HTERT RPE-1 (cell line): ENCODE measurements around the gene PTPN13.
"Not testable (repeated sequence)": the region's sequence is repeated elsewhere in the genome, so short reads cannot be mapped to it uniquely, and the experiment has no call there.

Experiments used
- in situ Hi-C: fragments of 300-500 bp; cut with MboI; formaldehyde crosslinking; loops from 4 replicates; pipeline ENCODE4 v1.14.3; 2020; ENCODE audit warnings: low sequenced_read_pairs

Gene PTPN13

GRCh38 chr4:86631166-86631565 lies 37.1 kb downstream of the PTPN13 start:
- in situ Hi-C loops, result no loop called here

DNA sequence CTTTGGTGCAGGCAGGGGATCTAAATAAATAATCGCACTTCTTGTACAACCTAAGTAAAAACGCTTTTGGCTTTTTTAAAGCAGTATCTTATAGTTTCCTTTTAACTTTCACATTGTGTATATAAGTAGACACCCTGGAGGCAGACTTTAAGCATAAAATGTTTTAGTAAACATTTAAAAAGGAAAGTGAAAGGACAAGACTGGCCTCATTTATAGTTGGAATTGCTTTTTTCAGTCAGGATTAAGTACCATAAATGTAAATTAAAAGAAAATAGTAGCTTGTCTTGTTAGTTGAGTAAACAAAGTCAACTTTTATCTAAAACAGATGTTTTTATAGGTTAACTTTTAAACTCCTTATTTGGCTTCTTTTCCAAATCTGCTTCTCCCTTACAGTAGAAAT lies 39.7 kb downstream of the PTPN13 start:
- in situ Hi-C loops, result no loop called here

GRCh38 chr4:86640469-86640868 lies 46.4 kb downstream of the PTPN13 start:
- in situ Hi-C loops, result no loop called here

GRCh38 chr4:86641516-86642090 lies 47.5 kb downstream of the PTPN13 start:
- in situ Hi-C loops, result no loop called here

GRCh38 chr4:86644892-86645291 lies 50.8 kb downstream of the PTPN13 start:
- in situ Hi-C loops, result no loop called here

DNA sequence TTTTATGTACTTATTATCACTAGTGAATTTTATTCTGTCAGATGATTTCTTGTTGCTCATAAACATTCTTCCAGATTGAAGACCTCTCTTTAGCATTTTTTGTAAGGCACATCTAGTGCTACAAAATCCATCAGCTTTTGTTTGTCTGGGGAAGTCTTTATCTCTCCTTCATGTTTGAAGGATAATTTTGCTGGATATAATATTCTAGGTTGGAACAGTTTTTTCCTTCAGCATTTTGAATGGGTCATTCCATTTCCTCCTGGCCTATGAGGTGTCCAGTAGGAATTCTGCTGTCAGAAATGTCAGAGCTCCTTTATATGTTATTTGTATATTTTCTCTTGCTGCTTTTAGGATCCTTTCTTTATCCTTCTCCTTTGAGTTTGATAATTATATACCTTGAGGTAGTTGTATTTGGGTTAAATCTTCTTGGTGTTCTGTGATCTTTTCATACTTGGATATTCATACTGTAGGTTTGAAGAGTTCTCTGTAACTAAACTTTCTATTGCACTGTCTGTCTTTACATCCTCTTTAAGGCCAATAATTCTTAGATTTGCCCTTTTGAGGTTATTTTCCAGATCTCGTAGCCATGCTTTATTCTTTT lies 58.3 kb downstream of the PTPN13 start:
- in situ Hi-C loops, result no loop called here

DNA sequence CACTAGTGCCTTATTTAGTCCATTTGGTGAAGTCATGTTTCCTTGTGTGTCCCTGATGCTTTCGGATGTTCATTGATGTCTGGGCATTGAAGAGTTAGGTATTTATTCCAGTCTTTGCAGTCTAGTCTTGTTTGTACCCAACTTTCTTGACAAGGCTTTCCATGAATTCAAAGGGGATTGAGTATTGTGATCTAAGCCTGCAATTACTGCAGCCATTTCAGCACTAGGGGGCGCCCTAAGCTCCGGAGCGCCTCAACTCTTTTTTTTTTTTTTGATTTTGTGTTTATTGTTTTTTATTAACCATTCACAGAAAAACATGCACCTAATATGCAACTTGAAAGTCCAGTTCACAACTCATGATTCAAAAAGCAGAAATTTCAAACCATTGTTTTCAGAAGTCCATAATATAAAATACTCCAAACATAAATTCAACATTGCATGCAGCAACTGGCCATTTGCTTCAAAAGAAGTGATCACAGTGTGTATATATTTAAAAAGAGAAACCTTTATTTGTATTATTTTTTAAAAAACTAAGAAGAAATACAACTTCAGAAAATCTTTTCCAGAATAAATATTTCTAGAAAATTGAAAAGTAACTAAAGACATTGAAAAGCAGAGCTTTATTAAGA lies 59.2 kb downstream of the PTPN13 start:
- in situ Hi-C loops, result no loop called here

- in situ Hi-C loops, result not testable (repeated sequence)
Observed at GRCh38 chr4:86656781-86657180, 62.7 kb downstream of the PTPN13 start.

- in situ Hi-C loops, result no loop called here
Observed at GRCh38 chr4:86657382-86657781, 63.3 kb downstream of the PTPN13 start.

GRCh38 chr4:86657910-86658309 lies 63.8 kb downstream of the PTPN13 start:
- in situ Hi-C loops, result no loop called here

DNA sequence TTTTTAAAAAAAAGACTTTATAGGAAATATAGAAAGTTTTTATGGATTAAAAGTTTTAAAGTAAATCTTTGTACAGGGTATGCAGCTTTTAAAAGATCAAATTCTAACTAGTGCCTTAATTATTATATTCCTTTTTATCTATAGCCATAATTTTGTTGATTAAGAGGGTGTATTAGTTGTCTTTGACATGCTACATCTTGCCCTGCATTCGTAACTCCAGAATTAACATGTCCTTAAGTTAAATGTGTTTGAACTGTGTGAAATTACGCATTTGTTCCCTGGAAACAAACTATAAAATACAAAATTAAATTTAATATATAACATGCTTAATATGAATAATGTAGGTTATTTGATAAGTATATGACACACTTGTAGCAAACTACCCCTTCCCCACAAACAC lies 66.3 kb downstream of the PTPN13 start:
- in situ Hi-C loops, result no loop called here

DNA sequence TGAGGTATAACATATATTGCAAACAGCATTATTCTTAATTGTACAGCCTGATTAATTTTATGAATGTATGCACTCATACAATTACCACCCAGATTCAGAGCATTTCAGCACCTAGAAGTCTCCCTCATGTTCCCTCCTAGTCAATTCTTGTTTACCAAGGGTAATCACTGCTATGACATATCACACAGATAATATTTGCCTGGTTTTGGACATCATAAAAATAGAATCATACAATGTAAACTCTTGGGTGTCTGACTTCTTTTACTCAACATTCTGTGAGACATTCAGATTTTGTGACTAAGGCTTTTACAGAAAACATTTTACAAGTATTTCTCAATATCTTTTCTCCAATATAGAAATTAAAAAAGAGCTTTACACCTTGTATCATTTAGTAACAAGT lies 66.9 kb downstream of the PTPN13 start:
- in situ Hi-C loops, result no loop called here

DNA sequence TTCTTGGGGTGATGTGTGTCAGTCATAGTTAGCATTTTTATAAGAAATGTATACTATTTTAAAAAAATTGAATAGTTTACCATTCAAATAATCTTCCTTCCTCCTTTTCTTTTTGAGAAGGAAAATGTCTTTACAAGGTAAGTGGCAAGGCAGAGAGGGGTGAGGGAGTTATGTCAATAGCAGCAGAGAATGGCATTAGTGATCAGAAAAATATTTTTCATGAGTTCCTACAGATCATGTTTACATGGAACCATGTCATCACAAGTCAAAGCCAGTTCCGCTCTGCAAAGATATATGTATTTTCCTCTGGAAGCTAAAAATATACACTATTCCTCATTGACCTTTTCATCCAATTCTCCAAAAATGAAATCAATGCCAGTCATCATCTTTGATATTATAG lies 67.3 kb downstream of the PTPN13 start:
- in situ Hi-C loops, result no loop called here

DNA sequence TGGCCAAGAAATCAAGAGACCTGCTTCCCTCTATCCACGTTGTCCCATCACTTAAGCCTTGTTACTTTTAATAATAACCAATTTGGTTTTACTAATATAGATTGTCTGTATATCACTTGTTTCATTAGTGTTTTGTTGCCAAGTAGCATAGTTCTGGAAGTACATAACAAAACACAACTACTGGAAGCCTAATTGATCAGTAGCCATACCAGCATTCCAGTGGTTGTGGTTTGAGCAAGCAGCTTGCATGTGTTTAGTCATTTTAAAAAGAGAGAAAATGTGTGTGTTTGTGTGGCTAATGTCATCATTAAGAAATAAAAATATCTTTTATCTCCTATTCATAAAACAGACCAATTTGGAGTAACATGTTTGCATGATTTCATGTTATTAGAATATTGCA lies 70.8 kb downstream of the PTPN13 start:
- in situ Hi-C loops, result no loop called here

DNA sequence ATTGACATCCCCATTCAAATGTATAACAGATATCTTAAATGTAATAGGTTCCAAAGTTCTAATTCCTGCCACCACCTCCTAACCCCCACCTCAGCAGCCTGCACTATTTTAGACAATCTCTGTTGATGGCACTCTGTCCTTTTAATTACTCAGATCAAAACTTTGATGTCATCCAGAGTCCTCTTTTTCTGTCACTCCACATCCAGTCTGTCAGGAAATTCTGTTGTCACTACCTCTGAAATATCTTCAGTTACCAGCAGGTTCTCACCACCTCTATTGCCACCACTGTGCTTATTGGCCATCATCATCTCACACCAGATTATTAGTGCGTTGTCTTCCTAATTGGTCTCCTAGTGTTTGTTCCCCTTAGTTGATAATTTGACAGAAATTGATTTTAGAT lies 76.2 kb downstream of the PTPN13 start:
- in situ Hi-C loops, result no loop called here

GRCh38 chr4:86670756-86671155 lies 76.6 kb downstream of the PTPN13 start:
- in situ Hi-C loops, result no loop called here

GRCh38 chr4:86675548-86675947 lies 81.4 kb downstream of the PTPN13 start:
- in situ Hi-C loops, result no loop called here

DNA sequence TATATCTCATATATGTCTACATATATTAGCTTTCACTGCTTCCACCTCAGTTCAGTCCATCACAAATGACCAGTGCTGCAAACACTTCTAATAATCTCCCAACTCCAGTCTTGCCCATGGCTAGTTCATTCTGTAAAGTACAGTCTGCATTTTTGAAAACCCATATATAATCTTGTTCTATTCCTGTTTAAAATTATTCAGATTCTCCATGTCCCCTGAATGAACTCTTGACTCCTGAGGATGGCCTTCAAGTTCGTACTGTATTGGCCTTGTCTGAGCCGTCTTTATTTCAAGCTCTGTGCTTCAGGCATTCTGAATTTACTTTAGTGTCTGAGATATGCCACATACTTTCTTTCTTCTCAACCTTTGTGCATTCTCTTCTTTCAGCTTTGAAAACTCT lies 84.7 kb downstream of the PTPN13 start:
- in situ Hi-C loops, result no loop called here

- in situ Hi-C loops, result no loop called here
Observed at GRCh38 chr4:86679441-86679840, 85.3 kb downstream of the PTPN13 start.

DNA sequence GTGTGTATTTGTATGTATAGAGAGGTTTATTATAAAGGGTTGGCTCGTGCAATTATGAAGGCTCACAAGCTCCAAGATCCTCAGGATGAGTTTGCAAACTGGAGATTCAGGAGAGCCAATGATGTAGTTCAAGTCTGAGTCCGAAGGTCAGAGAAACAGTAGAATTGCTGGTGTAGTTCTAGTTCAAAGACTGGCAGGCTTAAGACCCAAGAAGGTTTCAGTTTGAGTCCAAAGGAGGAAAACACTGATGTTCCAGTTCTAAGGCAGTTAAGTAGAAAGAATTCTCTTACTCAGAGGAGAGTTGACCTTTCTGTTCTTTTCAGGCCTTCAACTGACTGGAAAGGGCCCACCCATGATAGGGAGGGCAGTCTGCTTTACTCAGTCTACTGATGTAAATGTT lies 89.1 kb downstream of the PTPN13 start:
- in situ Hi-C loops, result no loop called here

DNA sequence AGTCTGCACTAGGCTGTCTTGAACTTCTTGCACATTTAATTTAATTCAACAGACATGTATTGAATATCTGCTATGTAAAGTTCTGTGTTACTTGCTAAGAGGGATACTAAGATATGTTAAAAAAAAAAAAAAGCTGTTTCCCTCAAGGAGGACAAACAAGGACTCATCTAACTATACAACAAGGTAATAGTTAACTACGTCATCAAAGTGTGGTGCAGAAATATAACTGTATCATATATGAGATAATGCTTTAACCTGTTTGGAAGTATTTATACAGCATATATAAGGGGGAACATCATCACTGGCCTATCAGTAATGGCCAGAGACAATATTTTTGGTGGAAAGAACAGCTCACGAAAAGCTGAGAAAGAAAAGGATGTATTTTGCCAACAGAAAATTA lies 89.9 kb downstream of the PTPN13 start:
- in situ Hi-C loops, result no loop called here

- in situ Hi-C loops, result no loop called here
Observed at GRCh38 chr4:86685401-86685800, 91.3 kb downstream of the PTPN13 start.

DNA sequence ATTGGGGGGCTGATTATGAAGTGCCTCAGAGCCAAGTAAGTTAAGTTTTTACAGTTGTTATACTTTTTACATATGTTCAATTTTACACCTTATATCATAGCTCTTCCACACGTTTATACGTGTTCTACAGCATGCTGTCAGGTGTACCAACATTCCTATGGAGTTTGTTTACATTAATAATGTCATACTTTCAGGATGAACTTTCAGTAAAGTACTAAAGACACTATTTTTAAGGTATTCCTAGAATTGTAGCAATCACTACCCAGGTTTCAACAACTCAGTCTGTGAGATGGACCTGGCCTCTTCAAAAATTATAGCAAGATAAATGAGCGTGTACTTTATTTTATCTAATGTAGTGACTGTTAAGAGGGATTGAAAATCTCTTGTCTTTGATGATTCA lies 92.6 kb downstream of the PTPN13 start:
- in situ Hi-C loops, result no loop called here
